GM12875 (cell line): Measurements from ENCODE around the gene PBX3.

Experiments
- H3K4me3 ChIP-seq: one replicate; pipeline ENCODE4 v1.5.1; 2011; ENCODE audit warnings: low read depth, low read length, control low read depth
- TF ChIP-seq, protein P1 (sequence below): IDR thresholded peaks from 2 replicates; pipeline ENCODE4 v1.5.1; 2011; ENCODE audit warnings: low read depth, mild to moderate bottlenecking, control low read depth, inconsistent platforms, low read length, moderate library complexity, borderline replicate concordance; ENCODE audit not compliant: insufficient read depth

Gene PBX3

DNA sequence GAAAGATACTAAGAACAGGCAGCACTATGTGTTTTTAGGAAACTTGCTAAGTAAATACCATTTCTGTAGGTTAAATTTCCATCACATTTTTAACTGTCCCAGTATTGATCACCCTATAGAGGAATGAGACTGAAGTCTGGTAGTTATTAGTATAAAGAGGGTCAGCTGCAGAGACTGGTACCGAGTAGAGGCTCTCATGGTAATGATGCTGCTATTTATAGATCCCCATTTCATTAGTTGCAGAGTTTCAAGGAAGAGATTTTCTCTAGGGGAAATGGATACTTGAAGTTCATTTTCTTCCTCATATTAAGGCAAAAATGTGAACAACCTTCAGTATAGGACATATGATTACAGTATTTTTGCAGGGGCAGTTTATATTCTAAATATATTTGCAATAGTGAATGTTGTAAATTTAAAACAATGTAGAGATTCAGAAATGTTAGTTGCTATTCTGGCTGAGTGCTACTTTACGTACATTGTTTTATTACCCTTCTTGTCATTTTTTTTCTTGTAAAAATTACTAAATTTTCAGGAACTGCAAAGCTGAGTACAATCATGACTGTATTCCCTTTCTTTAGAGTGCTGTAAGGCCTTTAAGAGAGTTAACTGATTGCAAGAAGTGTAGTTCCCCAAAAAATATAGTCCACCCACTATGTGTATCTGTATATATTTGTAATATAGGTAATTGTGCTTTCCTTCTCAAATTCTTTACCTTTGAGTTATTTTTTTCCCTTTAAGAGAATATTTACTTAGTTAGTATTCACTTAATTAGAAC is 14.7 kb downstream of the PBX3 start:
- TF ChIP-seq, protein P1, sequence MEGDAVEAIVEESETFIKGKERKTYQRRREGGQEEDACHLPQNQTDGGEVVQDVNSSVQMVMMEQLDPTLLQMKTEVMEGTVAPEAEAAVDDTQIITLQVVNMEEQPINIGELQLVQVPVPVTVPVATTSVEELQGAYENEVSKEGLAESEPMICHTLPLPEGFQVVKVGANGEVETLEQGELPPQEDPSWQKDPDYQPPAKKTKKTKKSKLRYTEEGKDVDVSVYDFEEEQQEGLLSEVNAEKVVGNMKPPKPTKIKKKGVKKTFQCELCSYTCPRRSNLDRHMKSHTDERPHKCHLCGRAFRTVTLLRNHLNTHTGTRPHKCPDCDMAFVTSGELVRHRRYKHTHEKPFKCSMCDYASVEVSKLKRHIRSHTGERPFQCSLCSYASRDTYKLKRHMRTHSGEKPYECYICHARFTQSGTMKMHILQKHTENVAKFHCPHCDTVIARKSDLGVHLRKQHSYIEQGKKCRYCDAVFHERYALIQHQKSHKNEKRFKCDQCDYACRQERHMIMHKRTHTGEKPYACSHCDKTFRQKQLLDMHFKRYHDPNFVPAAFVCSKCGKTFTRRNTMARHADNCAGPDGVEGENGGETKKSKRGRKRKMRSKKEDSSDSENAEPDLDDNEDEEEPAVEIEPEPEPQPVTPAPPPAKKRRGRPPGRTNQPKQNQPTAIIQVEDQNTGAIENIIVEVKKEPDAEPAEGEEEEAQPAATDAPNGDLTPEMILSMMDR: no peak
- no peak overlapping the region for H3K4me3 ChIP-seq

DNA sequence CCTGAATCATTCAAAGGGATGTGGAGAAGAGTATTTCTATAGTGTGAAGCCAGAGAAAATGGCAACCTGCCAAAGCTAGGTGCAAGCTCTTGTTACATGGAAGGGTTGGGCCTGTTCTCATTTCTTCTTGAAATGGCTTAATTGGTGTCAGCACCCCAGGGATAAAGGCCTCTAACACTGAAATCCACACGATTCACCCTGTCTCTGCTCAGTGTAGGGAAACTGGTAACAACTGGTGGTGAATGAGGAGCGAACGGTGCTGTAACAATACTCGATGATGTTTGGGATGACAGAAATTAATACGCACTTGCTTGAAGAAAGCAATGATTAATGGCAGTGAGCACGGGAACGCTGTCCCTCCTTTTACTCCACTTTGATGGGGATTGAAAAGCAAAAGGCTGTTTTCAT is 16.2 kb downstream of the PBX3 start:
- no peak overlapping the region for H3K4me3 ChIP-seq
- TF ChIP-seq, protein P1: no peak

DNA sequence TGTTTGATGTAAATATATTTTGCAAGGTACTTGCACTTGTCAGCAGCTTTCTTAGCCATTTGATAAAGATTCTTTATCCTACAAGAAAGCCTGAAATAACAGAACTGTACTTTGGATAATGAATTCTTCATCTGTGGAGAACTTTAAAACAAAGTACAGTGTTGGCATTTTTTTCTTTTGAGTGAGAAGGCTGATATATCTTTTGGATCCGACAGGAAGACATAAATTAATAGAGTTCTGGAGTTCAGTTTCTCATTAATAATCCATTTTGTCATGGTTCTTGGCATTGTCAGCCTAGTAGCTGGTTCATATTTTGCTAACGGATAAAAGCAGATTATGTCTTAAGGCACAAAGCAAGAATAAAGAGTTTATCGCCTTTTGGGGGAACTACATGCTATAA is 17.0 kb downstream of the PBX3 start:
- no peak overlapping the region for H3K4me3 ChIP-seq
- TF ChIP-seq, protein P1: no peak

DNA sequence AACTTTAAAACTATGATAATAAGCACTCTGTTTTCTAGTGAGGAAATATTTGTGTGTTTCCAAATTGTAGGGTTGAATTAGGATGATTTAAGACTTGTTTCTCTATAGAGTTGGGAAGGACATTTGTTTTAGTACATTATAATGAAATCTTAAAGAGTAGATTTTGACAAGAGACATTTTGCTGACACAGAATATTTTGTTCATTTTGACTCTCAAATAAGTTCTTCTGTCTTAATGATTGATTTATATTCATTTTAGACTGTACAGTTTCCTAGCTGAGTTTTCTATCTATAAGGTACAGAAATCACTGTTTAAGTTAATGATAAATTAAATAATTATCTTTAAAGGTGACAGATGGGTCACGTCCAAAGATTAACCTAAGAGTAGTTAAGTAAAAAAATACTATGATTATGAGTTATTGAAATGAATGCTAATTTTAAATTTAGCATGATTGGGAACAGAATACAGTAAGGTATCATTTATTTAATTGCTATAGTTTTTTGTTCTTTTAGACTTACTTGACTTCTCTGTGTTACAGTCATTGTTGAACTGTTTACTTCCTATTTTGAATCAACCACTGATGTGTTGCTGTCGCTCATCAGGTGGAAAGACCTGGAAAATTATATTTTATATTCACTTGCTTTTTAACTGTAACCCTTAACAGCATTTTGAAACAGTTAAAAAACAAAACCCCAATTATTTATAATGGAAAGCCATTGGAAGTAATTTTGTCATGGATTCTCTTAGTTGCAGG is 19.5 kb downstream of the PBX3 start:
- H3K4me3 ChIP-seq: no peak overlapping the region

DNA sequence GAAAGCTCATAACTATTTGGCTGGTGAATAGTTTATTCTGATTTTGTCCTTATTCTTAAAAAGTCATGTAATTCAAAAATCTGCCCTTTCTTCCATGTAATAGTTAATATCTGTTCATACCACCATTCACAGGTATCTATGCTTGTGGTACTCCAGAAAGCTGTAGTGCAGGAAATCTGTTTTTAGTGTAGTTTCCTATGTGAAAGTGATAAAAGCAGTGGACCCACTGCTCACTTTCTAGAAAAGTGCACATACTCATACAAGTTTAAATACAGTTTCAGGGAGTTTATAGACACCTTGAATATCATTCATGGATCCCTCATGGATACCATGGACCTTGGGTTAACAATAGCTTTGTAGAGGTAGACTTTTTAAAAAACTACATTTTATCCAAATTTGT is 20.2 kb downstream of the PBX3 start:
- TF ChIP-seq, protein P1: no peak
- no peak overlapping the region for H3K4me3 ChIP-seq

More for the DNA sequence above, 19.5 kb downstream of the PBX3 start:
- TF ChIP-seq, protein P1: no peak

DNA sequence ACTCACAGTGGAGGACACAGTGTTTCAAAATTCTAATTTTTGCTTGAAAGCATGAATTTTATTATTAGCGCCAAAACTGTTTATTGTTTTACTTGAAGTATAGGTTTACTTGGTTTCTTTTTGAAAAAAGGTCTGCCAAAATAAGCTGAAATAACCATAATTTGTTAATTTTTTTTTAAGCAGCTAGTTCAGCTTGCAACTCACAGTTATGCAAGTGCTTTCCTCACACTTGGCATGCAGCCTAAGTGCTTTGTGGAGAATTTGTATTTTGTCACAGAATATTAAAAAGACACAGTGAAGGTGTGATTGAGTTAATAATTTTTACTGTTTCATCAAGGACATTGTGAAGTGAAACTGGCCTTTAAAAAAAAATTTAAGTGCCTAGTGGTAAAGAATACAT is 21.6 kb downstream of the PBX3 start:
- no peak overlapping the region for H3K4me3 ChIP-seq
- TF ChIP-seq, protein P1: no peak
